ENCODE data around the gene APPL2. TPM values are rescaled to one million over a fixed set of nuclear protein-coding genes. Genes with fewer than 3 reads are reported as not detected.
"Not testable (repeated sequence)": the region's sequence is repeated elsewhere in the genome, so short reads cannot be mapped to it uniquely, and the experiment has no call there.

The APPL2 gene
- polyA plus RNA-seq, 1 donor = 118 TPM

GRCh38 chr12:105196090-105196489 is 39.9 kb downstream of the APPL2 start:
- no peak for DNase-seq

- DNase-seq = no peak
These were observed 41.0 kb downstream of the APPL2 start for GRCh38 chr12:105194947-105195346.

- DNase-seq = no peak
These were observed 43.2 kb downstream of the APPL2 start for GRCh38 chr12:105192624-105193225.

GRCh38 chr12:105190530-105190929 is 45.4 kb downstream of the APPL2 start:
- no peak for DNase-seq

- no peak for DNase-seq
These were observed 46.7 kb downstream of the APPL2 start for GRCh38 chr12:105189293-105189692.

- DNase-seq = not testable (repeated sequence)
These were observed 52.0 kb downstream of the APPL2 start for GRCh38 chr12:105183976-105184375.

GRCh38 chr12:105183406-105183805 is 52.6 kb downstream of the APPL2 start:
- not testable (repeated sequence) for DNase-seq

- not testable (repeated sequence) for DNase-seq
These were observed 56.9 kb downstream of the APPL2 start for GRCh38 chr12:105179114-105179513.

- no peak for DNase-seq
These were observed 58.8 kb downstream of the APPL2 start for GRCh38 chr12:105177208-105177607.

GRCh38 chr12:105175397-105175990 is 60.5 kb downstream of the APPL2 start:
- no peak for DNase-seq

GRCh38 chr12:105171691-105172436 is 64.1 kb downstream of the APPL2 start:
- no peak for DNase-seq

- DNase-seq = no peak
These were observed 65.8 kb downstream of the APPL2 start for GRCh38 chr12:105170139-105170538.

GRCh38 chr12:105168006-105168405 is 68.0 kb downstream of the APPL2 start:
- DNase-seq = no peak

- DNase-seq = no peak
These were observed 68.6 kb downstream of the APPL2 start for GRCh38 chr12:105167346-105167745.

GRCh38 chr12:105166736-105167135 is 69.2 kb downstream of the APPL2 start:
- no peak for DNase-seq

- DNase-seq = no peak
These were observed 71.9 kb downstream of the APPL2 start for GRCh38 chr12:105164068-105164467.

GRCh38 chr12:105162174-105162573 is 73.8 kb downstream of the APPL2 start:
- no peak for DNase-seq

- DNase-seq = no peak
These were observed 77.1 kb downstream of the APPL2 start for GRCh38 chr12:105158876-105159275.

- DNase-seq = no peak
These were observed 78.4 kb downstream of the APPL2 start for GRCh38 chr12:105157606-105158005.

- no peak for DNase-seq
These were observed 79.7 kb downstream of the APPL2 start for GRCh38 chr12:105156260-105156659.

- DNase-seq = no peak
These were observed 93.7 kb downstream of the APPL2 start for GRCh38 chr12:105142259-105142658.

GRCh38 chr12:105141320-105141922 is 94.6 kb downstream of the APPL2 start:
- no peak for DNase-seq

- DNase-seq = no peak
These were observed 97.7 kb downstream of the APPL2 start for GRCh38 chr12:105138248-105138647.
